Effector memory CD8-positive, alpha-beta T cell (primary cell): ENCODE measurements around the gene PPIF.
A peak's percentile ranks its signal among the peaks of the same experiment; 100 is the strongest.

ENCODE experiments used
- ATAC-seq: fragments of 150-1000 bp; cut with Tn5 transposase; replicated peaks from 2 replicates; pipeline ENCODE4 v1.10.0; 2021; ENCODE audit warnings: mild to moderate bottlenecking, moderate library complexity
- DNase-seq, 3 experiments: peaks; one replicate each; pipeline ENCODE4 v3.0.0; 2021
- H3K27ac Mint-ChIP-seq, 2 donors: one replicate each; pipeline ENCODE4 v1.8.0; 2022; ENCODE audit warnings: mild to moderate bottlenecking in 2 of 2, mixed read lengths in 2 of 2, moderate library complexity in 2 of 2
- H3K27me3 Mint-ChIP-seq, 2 donors: one replicate each; pipeline ENCODE4 v1.8.0; 2022; ENCODE audit warnings: mixed read lengths in 2 of 2
- H3K36me3 Mint-ChIP-seq: one replicate; pipeline ENCODE4 v1.8.0; 2022; ENCODE audit warnings: mild to moderate bottlenecking, moderate library complexity, mixed read lengths; ENCODE audit not compliant: insufficient read depth
- H3K4me1 Mint-ChIP-seq, 2 donors: one replicate each; pipeline ENCODE4 v1.8.0; 2022; ENCODE audit warnings: low read depth in 2 of 2, mixed read lengths in 2 of 2
- H3K4me3 Mint-ChIP-seq, 2 donors: one replicate each; pipeline ENCODE4 v1.8.0; 2022; ENCODE audit warnings: mild to moderate bottlenecking in 2 of 2, mixed read lengths in 2 of 2, moderate library complexity in 2 of 2
- H3K9me3 Mint-ChIP-seq, 2 donors: one replicate each; pipeline ENCODE4 v1.8.0; 2022; ENCODE audit warnings: mixed read lengths in 2 of 2

Gene PPIF

DNA sequence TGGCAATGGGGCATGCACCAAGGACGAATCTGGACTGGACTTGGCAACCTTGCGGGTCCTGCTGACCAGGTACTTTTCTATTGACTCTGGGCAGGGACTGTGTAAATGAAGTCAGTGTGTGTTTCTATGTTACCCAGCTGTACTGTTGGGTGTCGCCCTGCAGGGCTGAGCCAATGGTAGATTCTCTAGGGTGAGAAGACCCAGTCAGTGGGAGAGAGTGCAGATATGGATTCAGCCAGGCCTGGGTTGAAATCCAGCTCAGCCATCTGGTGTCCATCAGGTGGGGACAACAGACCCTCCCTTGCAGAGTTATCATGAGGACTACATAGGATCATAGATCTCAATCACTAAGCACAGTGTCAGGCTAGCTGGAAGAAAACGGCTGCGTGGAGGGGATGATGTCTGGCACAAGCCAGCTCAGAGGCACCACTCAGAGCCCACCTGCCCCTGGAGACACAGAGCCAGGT lies 4.9 kb upstream of the PPIF start:
- Mint-ChIP-seq H3K9me3 (no peaks in the 10 kb centered on the region), H3K4me3 (no peak overlapping the region), H3K27ac (no peak overlapping the region), H3K36me3 (peaks cover 6% of the 10 kb centered on the region), H3K27me3 (no peaks in the 10 kb centered on the region), H3K4me1 (peaks cover 7 to 20% of the 10 kb centered on the region in 2 donors)
- ATAC-seq (no peak), DNase-seq (no peak)

DNA sequence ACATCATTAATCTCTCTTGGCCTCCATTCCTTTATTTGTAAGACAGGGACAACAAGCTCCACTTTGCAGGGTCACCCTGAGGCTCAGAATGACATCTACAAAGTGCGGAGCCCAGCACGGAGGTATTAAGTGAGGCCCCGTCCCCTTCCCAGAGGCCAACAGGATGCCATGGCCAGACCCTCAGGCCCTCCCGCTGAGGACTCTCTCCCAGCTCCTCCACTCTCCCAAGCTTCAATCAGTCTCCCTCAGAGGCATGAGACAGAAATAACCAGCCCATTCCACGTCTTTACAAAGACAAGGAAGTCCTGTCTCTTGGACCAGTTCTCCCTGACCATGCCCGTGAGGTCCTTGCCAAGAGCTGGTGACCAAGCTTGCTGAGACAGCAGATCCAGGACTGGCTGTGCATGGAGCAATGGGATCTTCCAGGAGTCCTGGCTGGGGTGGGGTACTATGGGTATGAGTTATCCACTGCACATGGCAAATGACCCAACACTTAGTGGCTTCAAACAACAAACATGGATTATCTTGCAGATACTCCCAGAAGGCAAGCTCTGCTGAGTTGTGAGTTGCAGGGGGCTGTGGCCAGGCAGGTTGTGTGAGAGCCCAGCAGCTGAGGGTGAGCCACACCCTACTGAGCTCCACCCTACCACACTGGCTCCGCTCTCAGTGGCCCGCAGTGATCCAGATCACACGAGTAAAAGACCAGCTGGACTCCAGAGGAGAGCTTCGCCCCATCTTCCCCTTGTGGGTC lies 4.3 kb upstream of the PPIF start:
- H3K27me3 Mint-ChIP-seq, result no peaks in the 10 kb centered on the region
- DNase-seq (no peak), ATAC-seq (no peak)
- peak overlapping the region; percentile 10 to 67 for H3K27ac Mint-ChIP-seq
- H3K9me3 Mint-ChIP-seq, result no peaks in the 10 kb centered on the region
- H3K4me1 Mint-ChIP-seq, result peaks cover 7 to 23% of the 10 kb centered on the region in 2 donors
- peaks cover 9% of the 10 kb centered on the region for H3K36me3 Mint-ChIP-seq
- H3K4me3 Mint-ChIP-seq, result no peak overlapping the region

DNA sequence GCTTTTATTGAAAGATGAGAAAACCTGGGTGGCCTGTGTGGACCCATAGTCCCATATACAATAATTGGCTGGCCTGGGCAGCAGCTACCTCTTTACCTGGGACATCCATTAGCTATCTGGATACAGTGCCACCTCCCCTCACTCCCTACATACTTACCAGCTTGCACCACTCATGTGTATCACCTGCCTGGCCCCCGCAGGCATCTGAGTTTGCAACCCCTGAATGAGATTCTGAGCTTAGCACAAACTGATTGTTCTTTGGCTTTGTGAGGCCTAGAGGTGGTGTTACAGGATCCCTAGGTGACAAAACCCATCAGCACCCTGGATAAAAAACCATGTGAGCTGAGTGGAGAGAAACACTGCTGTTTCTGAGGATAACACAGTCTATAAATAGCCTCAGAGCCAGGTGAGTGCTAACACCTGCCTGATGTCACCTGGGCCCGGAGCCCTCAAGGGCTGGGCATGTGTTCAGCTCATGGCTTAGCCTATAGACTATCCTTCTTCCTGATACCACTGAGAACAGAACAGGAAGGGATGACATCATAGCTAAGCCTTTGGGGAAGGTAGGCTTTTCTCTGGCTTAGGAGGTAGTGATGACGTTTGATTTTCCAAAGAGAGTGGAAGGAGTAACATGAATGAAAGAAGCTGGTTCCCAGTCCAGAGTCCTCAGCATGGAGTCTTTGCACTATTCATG lies 2.6 kb upstream of the PPIF start:
- no peak for ATAC-seq
- no peaks in the 10 kb centered on the region for H3K27me3 Mint-ChIP-seq
- no peak overlapping the region for H3K4me3 Mint-ChIP-seq
- no peak for DNase-seq
- H3K36me3 Mint-ChIP-seq, result peaks cover 25% of the 10 kb centered on the region
- H3K4me1 Mint-ChIP-seq, result peaks cover 17 to 39% of the 10 kb centered on the region in 2 donors
- peak overlapping the region in 1 of 2 donors; percentile 73 for H3K27ac Mint-ChIP-seq
- H3K9me3 Mint-ChIP-seq, result no peaks in the 10 kb centered on the region

DNA sequence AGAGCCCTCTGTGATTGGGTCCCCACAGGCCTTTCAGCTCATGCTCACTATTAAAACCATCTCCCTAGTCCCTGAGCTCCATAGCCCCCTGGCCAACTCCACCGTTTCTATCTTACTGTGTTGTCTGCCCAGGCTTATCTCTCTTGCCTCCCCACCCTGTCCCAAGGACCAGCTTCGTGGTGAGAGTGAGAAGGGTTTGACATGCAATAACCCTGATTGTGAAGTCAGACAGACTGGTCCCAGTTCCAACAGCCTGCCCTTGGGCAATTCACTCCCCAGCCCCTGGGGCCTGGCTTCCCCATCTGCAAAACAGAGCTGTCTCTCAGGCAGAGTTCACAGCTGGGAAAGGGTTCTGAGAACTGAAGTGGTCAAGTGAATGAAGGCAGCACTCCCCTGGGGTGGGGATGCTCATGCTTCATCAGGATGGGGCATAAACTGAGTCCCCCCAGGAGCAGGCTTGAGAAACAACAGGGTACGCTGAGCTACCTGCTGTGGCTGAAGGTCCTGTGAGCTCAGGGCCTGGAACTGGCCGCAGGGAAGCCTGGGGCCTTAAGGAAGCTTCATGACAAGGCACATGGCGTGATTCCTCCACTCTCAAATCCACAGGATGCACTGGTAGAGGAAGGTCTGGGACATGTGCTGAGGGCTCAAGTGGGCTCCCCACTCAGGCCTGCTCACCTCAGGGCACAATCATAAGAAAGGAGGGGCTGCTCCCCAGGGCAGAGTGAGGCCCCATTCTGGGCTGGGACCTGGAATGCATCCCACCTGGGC lies 1.8 kb upstream of the PPIF start:
- ATAC-seq, result no peak
- Mint-ChIP-seq H3K27me3 (no peaks in the 10 kb centered on the region), H3K9me3 (no peaks in the 10 kb centered on the region), H3K27ac (peak overlapping the region in 1 of 2 donors; percentile 73), H3K4me3 (no peak overlapping the region), H3K4me1 (peaks cover 24 to 44% of the 10 kb centered on the region in 2 donors), H3K36me3 (peaks cover 31% of the 10 kb centered on the region)
- no peak for DNase-seq

DNA sequence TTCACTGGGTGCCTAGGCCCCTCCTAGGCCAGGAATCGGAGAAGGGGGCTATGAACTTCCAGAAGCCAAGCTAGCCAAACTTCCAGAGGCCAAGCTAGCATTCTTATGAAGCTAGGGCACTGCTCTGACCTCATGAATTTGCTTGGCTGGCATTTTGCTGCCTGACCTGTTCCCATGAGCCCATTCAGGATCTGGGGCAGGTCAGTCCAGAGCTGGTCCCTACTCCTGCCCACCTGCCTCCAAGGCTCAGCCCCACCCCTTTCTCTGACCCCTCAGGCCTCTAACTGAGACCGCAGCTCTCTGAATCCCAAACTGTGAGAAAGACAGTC lies 1.3 kb upstream of the PPIF start:
- Mint-ChIP-seq H3K9me3 (no peaks in the 10 kb centered on the region), H3K27me3 (no peaks in the 10 kb centered on the region), H3K4me1 (peaks cover 24 to 42% of the 10 kb centered on the region in 2 donors), H3K4me3 (no peak overlapping the region), H3K36me3 (peaks cover 34% of the 10 kb centered on the region), H3K27ac (peak overlapping the region in 1 of 2 donors; percentile 73)
- ATAC-seq, result no peak
- no peak for DNase-seq

DNA sequence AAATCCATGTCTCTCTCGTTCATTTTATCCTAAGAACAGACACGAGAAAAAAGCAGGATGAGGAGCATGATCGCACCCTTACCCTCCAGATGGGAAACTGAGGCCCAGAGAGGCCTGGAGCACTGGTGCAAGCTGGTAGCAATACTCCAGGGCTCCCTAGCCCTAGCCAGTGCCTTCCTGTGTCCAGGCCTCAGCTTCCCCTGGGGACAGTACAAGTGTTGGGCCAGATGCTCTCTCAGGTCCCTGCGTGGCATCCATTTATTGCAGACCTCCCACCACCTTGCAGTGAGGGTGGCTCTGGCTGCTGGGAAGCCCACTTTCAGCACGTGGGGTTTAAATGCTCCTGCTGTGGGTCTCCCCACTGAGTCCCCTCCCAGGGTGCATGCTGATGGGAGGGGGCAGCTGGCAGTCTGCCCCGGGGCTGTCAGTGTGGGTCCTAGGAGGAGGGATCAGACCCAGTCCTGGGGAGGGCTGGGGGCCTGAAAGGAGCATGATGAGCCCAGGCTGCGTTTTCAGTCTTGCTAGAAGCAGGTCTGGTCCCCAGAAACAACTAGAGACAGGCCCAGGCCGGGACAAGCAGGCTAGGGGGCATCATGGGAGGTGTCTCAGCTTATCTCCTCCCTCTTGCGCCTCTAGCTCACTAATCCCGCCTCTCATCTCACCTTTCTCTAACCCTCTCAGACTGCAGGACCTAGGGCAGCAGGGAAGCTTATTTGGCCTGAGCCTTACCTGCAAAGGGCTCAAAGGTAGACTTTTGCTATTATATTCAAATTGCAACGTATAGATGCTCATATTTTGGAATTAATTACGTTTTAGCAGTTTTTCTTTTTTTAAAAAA lies 662 bp upstream of the PPIF start:
- Mint-ChIP-seq H3K9me3 (no peaks in the 10 kb centered on the region), H3K27ac (no peak overlapping the region), H3K27me3 (no peaks in the 10 kb centered on the region), H3K4me1 (peaks cover 24 to 42% of the 10 kb centered on the region in 2 donors), H3K36me3 (peaks cover 36% of the 10 kb centered on the region), H3K4me3 (peak overlapping the region; percentile 84)
- DNase-seq (no peak), ATAC-seq (no peak)

DNA sequence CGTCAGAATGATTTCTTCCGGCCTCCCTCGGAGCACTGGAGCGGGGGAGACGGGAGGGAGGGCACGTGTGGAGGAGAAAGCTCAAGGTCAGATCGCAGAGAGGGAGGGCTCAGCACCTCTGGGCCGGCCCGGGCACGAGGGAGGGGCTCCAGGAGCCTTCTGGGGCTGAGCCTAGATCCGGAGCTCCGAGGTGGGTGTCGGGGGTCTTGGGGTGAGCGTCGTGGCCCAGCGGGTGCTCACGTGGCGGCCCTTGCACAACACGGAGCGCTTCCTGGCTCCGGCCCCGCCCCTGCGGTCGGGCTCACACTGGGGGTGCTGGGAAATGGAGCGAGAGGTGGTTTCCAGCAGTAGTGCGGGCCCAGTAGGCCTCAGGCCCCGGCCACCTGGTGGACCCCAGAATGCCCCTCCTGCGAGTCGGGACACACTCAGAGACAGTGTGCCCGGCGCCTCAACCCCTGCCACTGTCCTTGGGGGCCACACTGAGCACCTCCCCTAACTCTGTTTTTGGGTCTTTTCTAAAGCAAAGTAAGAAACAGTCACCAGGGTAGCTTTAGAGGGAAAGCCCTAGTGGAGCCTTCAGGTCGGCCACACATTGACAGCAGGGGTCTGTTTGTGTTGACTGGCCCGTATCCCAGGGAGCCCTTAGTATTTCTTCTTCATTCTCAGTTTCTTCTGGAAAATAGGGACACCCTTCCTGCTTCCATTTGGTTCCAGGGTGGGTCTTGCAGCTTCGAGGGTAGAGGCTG lies 798 bp downstream of the PPIF start:
- DNase-seq, result peak; percentile 68 to 72 (median 70)
- Mint-ChIP-seq H3K4me1 (peaks cover 24 to 41% of the 10 kb centered on the region in 2 donors), H3K27ac (peak overlapping the region; percentile 96 to 98), H3K36me3 (peaks cover 43% of the 10 kb centered on the region), H3K27me3 (no peaks in the 10 kb centered on the region), H3K4me3 (peak overlapping the region; percentile 84), H3K9me3 (no peaks in the 10 kb centered on the region)
- ATAC-seq, result peak; percentile 72

DNA sequence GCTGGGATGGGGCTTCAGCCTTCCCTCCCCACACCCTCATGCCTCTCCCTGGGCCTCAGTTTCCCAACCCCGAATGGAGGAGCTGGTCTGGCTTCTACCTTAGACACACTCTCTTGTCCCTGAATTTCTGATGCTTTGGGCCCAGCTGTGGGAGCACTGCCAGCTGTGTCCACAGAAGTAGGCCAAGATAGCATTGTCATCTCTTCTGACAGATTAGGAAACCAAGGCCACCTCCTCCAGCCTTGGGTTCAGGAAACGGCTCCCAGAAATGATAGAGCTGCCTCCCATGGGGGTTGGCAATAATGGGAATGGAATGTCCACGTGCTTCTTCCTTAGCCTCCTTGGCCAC lies 1.3 kb downstream of the PPIF start:
- H3K27ac Mint-ChIP-seq, result peak overlapping the region; percentile 96 to 98
- no peaks in the 10 kb centered on the region for H3K9me3 Mint-ChIP-seq
- H3K27me3 Mint-ChIP-seq, result no peaks in the 10 kb centered on the region
- peaks cover 48% of the 10 kb centered on the region for H3K36me3 Mint-ChIP-seq
- DNase-seq (no peak), ATAC-seq (no peak)
- peak overlapping the region; percentile 84 for H3K4me3 Mint-ChIP-seq
- peaks cover 20 to 41% of the 10 kb centered on the region in 2 donors for H3K4me1 Mint-ChIP-seq

DNA sequence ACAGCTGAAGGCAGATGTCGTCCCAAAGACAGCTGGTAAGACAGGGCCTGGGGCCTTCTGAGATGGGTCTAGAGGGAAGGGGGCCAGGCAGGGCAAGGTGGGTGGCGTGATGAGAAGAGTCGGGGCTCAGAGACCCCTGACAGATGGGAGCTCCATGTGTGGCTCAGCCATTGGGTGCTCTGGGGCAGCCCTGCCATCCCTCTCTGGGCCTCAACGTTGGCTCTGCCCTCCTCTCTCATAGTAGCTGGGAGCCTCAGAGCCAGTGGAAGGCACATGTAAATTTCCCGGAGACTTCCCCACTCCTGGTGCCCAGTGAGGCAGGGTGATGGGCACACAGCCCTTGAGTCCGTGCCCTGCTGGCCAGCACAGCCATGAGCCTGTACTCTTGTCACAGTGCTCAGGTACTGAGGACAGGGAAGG lies 1.8 kb downstream of the PPIF start:
- DNase-seq (no peak), ATAC-seq (no peak)
- peak overlapping the region; percentile 96 to 98 for H3K27ac Mint-ChIP-seq
- H3K4me1 Mint-ChIP-seq, result peaks cover 16 to 39% of the 10 kb centered on the region in 2 donors
- H3K4me3 Mint-ChIP-seq, result peak overlapping the region; percentile 84
- H3K36me3 Mint-ChIP-seq, result peaks cover 53% of the 10 kb centered on the region
- no peaks in the 10 kb centered on the region for H3K9me3 Mint-ChIP-seq
- H3K27me3 Mint-ChIP-seq, result no peaks in the 10 kb centered on the region

DNA sequence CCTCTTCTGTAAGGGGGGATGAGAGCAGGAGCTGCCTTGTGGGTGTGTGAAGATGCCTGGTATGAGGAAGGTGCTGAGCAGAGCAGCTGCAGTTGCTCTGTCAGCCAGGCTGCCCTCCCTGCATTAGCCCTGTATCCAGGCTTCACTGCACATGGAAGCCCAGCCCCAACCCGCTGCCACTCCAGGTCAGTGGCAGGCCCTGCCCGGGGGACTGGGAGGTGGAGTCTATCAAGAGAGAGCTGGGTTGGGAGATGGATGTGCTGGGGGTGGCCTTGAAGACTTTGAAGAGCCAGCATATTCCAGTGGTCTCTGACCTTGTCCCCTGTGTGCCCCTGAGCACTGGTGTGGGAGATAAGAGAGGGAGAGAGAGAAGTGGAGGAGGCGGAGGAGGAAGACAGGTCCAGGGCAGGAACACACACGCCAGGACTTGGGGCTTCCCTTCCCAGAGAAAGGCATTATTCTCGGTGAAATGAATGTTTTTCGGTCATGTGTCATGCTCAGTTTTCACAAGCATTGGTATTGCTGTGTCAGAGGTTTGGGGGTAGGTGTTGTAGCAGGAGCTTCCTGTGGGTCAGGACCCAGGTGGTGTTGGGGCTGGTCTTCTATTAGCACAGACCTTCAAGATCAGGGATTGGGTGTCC lies 2.6 kb downstream of the PPIF start:
- peaks cover 16 to 37% of the 10 kb centered on the region in 2 donors for H3K4me1 Mint-ChIP-seq
- H3K36me3 Mint-ChIP-seq, result peaks cover 58% of the 10 kb centered on the region
- peak overlapping the region; percentile 96 to 98 for H3K27ac Mint-ChIP-seq
- ATAC-seq (no peak), DNase-seq (no peak)
- no peaks in the 10 kb centered on the region for H3K27me3 Mint-ChIP-seq
- H3K4me3 Mint-ChIP-seq, result peak overlapping the region; percentile 84
- H3K9me3 Mint-ChIP-seq, result no peaks in the 10 kb centered on the region

DNA sequence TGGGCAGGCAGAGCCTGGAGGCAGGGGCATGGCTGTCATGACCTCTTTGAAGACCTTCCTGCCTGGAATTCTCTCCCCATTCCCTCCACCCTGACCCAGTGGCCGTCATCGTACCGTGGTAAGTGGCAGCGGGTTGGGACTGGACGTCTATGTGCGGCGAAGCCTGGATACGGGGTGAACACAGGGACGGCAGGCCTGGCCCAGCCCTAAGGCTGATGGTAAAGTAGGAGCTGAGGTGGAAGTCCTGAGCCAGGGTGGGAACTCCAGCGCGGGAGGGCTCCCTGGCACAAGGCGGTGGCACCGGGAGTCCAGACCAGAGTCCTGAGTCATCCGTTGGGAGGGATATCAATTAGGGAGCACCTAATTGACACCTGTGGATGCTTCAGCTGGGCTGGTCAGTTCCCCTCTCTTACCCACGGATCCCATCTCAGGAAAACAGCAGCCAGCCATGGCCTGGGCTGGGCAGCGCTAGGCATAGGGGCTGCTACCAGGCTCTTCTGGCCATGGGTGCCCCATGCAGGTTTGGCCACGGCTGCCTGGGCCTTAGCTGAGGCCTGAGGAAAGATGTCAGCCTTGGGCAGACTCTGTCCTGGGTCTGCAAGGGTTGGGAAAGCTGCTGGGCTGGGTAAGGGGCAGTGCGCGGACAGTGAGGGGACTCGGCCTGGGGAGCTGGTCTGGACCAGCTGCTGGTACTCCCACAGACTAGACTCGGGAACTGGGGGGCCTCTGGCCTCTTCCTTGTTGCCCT lies 3.3 kb downstream of the PPIF start:
- H3K27ac Mint-ChIP-seq, result peak overlapping the region; percentile 96 to 98
- DNase-seq, result no peak
- H3K4me1 Mint-ChIP-seq, result peaks cover 20 to 40% of the 10 kb centered on the region in 2 donors
- H3K4me3 Mint-ChIP-seq, result no peak overlapping the region
- H3K27me3 Mint-ChIP-seq, result no peaks in the 10 kb centered on the region
- no peak for ATAC-seq
- H3K36me3 Mint-ChIP-seq, result peaks cover 61% of the 10 kb centered on the region
- H3K9me3 Mint-ChIP-seq, result no peaks in the 10 kb centered on the region
